SK-N-MC (cell line): ENCODE measurements around the gene LHX3.

Experiments used
- EZH2 ChIP-seq: fragments of 200-600 bp; sonication (generic); IDR thresholded peaks from one replicate; pipeline ENCODE4 v1.6.1; 2017; ENCODE audit warnings: antibody characterized with exemption
- POLR2AphosphoS5 ChIP-seq: IDR thresholded peaks from 2 replicates; pipeline ENCODE4 v1.6.1; 2012; ENCODE audit warnings: mild to moderate bottlenecking, low read depth, low read length, borderline replicate concordance

GRCh38 chr9:136225366-136225747 is 20.4 kb upstream of the LHX3 start:
- TF ChIP-seq POLR2AphosphoS5 (no peak), EZH2 (no peak)
